PC-9 (cell line): ENCODE data around the gene PCDHAC1.

Experiments
- EZH2 ChIP-seq: fragments of 200-600 bp; sonication (generic); IDR thresholded peaks from 2 replicates; pipeline ENCODE4 v1.8.0; 2017; ENCODE audit warnings: antibody characterized with exemption, low read depth
- TF ChIP-seq, protein P1 (sequence below): fragments of 200-600 bp; sonication (generic); conservative IDR thresholded peaks from 2 replicates; pipeline ENCODE4 v1.6.1; 2017; ENCODE audit warnings: mixed run types, antibody characterized with exemption, mild to moderate bottlenecking, moderate library complexity

DNA sequence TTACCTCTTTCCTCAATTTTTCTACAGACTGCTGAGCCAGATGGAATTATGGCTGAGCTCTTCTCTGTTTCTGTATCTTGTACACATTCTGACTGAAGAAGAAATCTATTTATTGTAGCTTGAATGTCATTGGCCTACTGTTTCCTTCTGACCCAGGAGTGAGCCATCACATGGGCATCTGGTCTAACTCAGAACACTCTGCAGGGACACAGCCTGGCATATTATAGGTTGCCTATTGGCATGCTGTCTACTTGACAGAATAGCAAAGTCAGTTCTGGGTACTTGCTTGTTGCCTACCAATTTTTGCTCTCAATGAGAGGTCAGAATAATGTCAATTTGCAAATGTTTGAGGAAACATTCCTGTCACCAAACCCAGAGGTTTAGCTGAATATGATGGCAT, 47.5 kb downstream of the PCDHAC1 start:
- TF ChIP-seq, protein P1, sequence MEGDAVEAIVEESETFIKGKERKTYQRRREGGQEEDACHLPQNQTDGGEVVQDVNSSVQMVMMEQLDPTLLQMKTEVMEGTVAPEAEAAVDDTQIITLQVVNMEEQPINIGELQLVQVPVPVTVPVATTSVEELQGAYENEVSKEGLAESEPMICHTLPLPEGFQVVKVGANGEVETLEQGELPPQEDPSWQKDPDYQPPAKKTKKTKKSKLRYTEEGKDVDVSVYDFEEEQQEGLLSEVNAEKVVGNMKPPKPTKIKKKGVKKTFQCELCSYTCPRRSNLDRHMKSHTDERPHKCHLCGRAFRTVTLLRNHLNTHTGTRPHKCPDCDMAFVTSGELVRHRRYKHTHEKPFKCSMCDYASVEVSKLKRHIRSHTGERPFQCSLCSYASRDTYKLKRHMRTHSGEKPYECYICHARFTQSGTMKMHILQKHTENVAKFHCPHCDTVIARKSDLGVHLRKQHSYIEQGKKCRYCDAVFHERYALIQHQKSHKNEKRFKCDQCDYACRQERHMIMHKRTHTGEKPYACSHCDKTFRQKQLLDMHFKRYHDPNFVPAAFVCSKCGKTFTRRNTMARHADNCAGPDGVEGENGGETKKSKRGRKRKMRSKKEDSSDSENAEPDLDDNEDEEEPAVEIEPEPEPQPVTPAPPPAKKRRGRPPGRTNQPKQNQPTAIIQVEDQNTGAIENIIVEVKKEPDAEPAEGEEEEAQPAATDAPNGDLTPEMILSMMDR, result no peak
- TF ChIP-seq EZH2, result no peak
